ENCODE measurements around the gene SLC5A5.

- TF ChIP-seq PRDM1 (tag by site-specific recombination; IDR thresholded peaks at IDR 0.05) (no peak), CTCF (tag by site-specific recombination; IDR thresholded peaks at IDR 0.05) (no peak), ZNF239 (tag by site-specific recombination; IDR thresholded peaks at IDR 0.05) (no peak), ZNF701 (tag by site-specific recombination; IDR thresholded peaks at IDR 0.05) (no peak), ZNF274 (IDR thresholded peaks at IDR 0.05; ENCODE audit: low read length) (no peak), ZNF274 (tag by site-specific recombination; IDR thresholded peaks at IDR 0.05; ENCODE audit: borderline replicate concordance) (no peak), ZNF585B (tag by site-specific recombination; IDR thresholded peaks at IDR 0.05) (no peak), ZNF510 (tag by site-specific recombination; IDR thresholded peaks at IDR 0.05; ENCODE audit: insufficient replicate concordance) (no peak), ZNF621 (tag by site-specific recombination; IDR thresholded peaks at IDR 0.05) (no peak), GFI1B (tag by site-specific recombination; IDR thresholded peaks at IDR 0.05) (no peak), ZNF501 (tag by site-specific recombination; IDR thresholded peaks at IDR 0.05) (no peak), ZNF19 (tag by site-specific recombination; IDR thresholded peaks at IDR 0.05; ENCODE audit: low read depth) (no peak), ZNF561 (tag by site-specific recombination; IDR thresholded peaks at IDR 0.05; ENCODE audit: borderline replicate concordance) (no peak)
- TF ChIP-seq, protein P1, sequence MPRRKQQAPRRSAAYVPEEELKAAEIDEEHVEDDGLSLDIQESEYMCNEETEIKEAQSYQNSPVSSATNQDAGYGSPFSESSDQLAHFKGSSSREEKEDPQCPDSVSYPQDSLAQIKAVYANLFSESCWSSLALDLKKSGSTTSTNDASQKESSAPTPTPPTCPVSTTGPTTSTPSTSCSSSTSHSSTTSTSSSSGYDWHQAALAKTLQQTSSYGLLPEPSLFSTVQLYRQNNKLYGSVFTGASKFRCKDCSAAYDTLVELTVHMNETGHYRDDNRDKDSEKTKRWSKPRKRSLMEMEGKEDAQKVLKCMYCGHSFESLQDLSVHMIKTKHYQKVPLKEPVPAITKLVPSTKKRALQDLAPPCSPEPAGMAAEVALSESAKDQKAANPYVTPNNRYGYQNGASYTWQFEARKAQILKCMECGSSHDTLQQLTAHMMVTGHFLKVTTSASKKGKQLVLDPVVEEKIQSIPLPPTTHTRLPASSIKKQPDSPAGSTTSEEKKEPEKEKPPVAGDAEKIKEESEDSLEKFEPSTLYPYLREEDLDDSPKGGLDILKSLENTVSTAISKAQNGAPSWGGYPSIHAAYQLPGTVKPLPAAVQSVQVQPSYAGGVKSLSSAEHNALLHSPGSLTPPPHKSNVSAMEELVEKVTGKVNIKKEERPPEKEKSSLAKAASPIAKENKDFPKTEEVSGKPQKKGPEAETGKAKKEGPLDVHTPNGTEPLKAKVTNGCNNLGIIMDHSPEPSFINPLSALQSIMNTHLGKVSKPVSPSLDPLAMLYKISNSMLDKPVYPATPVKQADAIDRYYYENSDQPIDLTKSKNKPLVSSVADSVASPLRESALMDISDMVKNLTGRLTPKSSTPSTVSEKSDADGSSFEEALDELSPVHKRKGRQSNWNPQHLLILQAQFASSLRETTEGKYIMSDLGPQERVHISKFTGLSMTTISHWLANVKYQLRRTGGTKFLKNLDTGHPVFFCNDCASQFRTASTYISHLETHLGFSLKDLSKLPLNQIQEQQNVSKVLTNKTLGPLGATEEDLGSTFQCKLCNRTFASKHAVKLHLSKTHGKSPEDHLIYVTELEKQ (tag by site-specific recombination; IDR thresholded peaks at IDR 0.05; ENCODE audit: borderline replicate concordance) = no peak
Measured at GRCh38 chr19:17931532-17932191, 59.9 kb downstream of the SLC5A5 start.
